GM18870 (cell line): ENCODE results near the gene LSP1.
"Not testable (repeated sequence)": the region's sequence is repeated elsewhere in the genome, so short reads cannot be mapped to it uniquely, and the experiment has no call there.

ENCODE experiments used
- ATAC-seq: cut with Tn5 transposase; IDR thresholded peaks from one replicate; pipeline ENCODE4 v1.9.1; 2021; ENCODE audit warnings: moderate library complexity; ENCODE audit not compliant: unreplicated experiment

The LSP1 gene

GRCh38 chr11:1862588-1863351 is 9.9 kb downstream of the LSP1 start:
- no peak for ATAC-seq

DNA sequence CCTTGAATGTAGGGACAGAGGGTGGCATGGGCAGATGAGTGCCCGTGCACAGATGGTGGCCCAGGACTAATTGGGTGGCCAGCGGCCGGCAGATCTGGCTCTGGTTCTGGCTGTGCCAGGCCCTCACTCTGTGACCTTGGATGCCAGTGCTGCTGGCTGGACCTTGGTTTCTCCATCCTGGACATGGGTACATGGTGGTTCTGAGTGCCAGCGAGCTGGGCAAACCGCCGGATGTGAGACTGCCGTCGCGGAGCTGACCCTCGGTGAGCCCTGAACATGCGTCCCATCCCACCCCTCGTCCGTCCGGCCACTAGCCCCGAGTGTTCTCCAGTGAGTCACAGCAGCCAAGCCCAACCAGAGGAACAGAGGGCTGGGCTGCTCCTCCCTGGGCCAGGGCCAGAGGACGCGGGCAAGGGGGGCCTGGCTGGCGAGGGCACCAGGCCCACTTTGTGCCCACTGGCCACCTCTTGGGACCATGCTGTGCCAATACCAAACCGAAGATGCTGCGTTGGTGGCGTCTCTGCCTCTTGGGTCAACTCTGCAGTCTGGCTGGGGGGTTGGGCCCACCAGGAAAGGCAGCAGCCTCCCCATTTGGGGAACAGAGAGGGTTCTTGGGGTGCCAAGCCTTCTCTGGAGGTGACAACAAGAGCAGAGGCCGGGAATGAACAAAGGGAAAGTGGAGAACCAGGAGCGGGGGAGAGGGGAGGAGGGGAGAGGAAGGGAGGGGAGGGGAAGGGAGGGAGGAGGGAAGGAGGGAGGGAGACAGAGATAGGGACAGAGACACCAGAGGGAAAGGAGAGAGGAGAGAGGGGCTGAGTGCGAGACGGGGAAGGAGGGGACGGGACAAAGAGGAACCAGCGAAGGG is 10.7 kb downstream of the LSP1 start:
- ATAC-seq: no peak

- ATAC-seq: no peak
Observed at GRCh38 chr11:1864231-1864630, 11.3 kb downstream of the LSP1 start.

DNA sequence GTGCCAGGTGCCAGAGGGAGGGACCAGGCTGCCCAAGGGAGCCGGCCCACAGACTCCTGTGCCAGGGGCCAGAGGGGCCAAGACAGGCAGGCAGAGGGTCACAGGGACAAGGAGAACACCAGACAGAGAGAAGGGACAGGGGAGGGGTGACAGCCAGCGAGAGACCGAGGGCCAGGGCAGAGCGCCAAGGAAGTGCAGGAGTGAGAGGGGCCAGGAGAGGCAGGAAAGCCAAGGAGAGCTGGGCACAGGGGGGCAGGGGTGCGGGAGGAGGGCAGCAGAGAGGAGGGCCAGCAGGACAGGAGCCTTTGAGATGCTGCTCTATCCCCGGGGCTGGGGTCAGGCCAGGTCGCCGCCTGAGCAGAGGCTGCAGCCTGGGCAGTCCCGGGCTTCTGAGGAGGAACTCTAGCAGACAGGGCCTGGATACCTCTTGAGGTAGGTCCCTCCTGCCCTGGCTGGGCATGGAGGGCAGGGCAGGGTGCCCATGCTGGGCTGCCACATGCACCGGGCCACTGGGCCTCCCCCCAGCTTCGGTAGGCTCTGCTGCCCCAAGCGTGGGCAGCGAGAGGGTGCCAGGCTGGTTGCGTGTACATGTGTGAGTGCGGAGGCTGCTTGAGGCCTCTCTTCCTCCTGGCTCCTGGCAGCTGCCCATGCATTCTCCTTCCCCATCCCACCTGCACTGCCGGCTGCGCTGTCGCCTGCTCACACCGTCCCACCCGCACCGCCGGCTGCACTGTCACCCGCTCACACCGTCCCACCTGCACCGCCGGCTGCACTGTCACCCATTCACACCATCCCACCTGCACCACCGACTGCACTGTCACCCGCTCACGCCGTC is 12.2 kb downstream of the LSP1 start:
- no peak for ATAC-seq

GRCh38 chr11:1866226-1866625 is 13.3 kb downstream of the LSP1 start:
- ATAC-seq: no peak

- no peak for ATAC-seq
Observed at GRCh38 chr11:1866776-1867175, 13.9 kb downstream of the LSP1 start.

DNA sequence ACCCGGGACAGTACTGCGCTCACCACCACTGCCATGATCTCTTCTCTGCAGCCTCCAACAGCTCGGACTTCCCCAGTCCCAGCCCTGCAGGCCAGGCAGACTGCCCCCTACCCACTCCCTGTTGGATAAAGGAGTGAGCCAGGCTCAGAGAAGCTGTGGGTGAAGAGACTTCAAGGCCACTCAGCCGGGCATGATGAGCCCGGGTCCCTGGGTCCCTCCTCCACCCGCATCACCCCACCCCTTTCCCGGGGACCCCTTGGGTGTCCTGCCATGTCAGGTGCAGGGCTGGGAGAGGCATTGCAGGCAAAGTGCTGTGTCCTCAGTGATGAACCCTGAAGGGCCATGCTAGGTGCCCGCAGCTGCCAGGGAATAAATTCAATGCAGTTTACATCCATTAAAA is 14.5 kb downstream of the LSP1 start:
- ATAC-seq: no peak

- no peak for ATAC-seq
Observed at GRCh38 chr11:1868056-1868635, 15.3 kb downstream of the LSP1 start.

DNA sequence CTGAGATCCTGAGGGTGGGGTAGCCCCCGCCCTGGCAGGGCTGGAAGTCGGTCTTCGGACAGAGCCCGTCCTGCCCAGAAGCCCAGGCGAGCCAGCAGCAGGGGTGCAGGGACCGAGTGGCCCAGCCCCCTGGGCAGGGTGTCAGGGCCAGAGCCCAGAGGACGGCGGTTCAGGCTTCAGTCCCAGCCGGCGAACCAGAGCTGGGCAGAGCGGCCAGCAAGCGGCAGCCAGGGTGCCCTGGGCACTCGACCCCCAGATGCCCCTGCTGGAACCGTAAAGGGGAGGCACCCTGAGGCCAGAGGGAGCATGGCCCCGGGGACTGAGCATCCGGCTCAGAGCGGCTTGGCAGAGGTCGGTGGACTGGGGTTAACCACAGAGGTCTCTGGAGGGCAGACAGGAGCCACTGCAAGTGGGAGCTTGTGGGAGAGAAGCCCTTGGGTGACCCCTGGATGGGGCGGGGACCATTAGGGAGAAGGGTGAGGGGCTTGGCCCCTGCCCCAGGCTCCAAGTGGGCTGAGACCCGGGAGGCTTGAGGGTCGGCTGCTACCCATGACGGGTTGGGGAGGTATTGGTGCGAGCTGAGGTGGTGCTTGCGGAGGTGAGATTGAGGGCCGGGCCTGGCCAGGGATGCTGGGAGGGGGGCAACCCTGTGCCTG is 15.9 kb downstream of the LSP1 start:
- no peak for ATAC-seq

- no peak for ATAC-seq
Observed at GRCh38 chr11:1869427-1870325, 16.8 kb downstream of the LSP1 start.

DNA sequence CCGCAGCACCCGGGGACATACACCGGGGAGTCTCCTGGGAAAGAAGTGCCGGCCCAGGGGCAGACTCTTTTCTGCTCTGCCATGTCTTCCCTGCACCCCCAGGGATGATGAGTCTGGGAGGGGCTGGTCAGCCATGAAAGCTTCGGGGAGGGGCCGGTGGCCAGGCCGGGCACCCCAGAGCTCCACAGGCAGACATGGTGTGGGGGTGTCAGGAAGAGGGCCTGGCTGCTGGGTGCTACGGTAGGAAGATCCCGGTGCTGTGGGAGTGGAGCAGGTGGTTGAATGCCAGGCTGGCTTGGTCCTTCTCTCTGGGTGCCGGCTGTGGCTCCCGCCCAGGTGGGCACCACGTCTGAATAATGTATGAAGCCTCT is 17.4 kb downstream of the LSP1 start:
- ATAC-seq: no peak

DNA sequence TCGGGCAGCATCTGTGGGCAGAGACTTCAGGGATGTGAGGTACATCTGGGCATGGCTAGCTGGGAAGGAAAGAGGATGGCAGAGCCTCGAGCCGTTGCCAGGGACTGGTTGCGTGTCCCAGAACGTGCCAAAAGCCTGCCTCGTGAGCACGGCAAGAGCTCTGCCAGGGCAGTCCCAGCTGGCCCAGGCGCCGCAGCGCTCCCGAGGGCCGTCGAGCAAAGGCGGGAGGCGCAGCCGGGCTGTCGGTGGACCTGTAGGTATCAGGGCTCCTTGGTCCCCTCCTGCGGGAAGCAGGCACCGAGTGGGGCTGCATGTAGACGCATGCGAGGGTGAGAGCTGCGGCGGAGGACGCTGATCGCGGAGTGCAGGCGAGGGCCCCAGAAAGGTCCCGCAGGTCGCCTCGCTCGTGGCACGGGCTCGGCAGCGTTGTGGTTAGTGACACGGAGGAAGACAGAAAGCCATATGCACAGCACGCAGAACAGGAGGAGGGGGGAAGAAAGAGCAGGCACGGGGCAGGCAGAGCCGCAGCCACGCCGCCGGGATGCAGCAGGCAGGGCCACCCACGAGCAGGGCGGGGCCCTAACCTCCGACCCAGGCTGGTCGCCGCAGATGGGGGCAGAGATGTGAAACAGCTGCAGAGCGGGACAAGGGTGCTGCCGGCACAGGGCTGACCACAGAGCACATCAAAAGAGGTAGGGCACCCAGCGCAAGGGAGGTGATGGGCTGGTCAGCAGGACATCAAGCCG is 18.0 kb downstream of the LSP1 start:
- ATAC-seq: no peak

- no peak for ATAC-seq
Observed at GRCh38 chr11:1871531-1871930, 18.6 kb downstream of the LSP1 start.

GRCh38 chr11:1872267-1872985 is 19.5 kb downstream of the LSP1 start:
- ATAC-seq: no peak

DNA sequence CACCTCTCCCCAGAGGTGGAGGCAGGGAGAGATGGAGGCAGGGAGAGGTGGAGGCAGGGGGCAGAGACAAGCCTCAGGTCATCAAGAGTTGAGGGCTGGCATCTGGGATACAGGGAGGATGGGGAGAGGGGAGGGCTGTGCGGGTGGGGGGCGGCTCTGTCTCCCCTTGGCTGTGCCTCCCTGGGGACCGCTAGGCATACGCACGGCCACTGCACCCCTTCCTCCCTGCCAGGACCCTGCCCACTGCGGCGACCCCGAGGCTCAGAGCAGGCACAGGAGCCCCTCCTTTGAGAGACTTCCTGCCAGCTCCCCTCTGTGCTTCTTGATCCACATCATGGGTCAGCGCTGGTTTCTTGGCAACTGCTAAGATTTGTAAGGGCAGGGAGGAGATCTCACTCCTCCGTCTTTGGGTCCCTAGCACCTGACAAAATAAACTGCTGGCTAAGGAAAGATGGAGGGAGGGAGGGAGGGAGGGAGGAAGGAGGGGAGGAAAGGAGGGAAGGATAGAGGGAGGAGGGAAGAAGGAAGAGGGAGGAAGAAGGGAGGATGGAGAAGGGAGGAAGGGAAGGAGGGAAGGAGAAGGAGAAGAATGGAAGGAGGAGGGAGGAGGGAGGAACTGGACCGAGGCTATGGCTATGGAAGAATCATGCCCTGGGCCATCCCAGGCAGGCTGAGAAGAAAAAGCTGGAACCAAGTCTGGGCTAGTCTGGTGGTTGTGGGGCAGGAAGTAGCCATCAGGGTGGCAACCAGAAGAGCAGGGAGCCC is 20.3 kb downstream of the LSP1 start:
- ATAC-seq: no peak

DNA sequence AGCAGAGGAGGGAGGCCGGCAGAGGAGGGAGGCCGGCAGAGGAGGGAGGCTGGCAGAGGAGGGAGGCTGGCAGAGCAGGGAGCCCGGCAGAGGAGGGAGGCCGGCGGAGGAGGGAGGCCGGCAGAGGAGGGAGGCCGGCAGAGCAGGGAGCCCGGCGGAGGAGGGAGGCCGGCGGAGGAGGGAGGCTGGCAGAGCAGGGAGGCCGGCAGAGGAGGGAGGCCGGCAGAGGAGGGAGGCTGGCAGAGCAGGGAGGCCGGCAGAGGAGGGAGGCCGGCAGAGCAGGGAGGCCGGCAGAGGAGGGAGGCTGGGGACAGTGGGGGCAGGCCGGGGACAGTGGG is 20.9 kb downstream of the LSP1 start:
- not testable (repeated sequence) for ATAC-seq

GRCh38 chr11:1874441-1875092 is 21.7 kb downstream of the LSP1 start:
- not testable (repeated sequence) for ATAC-seq
